SK-N-SH (cell line): Measurements from ENCODE around the gene RPL35A. TPM values are rescaled to one million over a fixed set of nuclear protein-coding genes. Genes with fewer than 3 reads are reported as not detected.

ENCODE experiments used
- CTCF ChIA-PET: fragments of 300-600, 350-600 bp; formaldehyde crosslinking; extraction: SDS; loops from one replicate; lab custom pipeline; 2021; lab: Yijun Ruan, JAX
- POLR2A ChIA-PET: fragments of 350-600 bp; sonication (Branson Sonifier 250); formaldehyde crosslinking; extraction: SDS; loops from one replicate; lab custom pipeline; 2020; ENCODE audit warnings: antibody characterized with exemption, inconsistent platforms; lab: Yijun Ruan, JAX
- DNase-seq: peaks from one replicate; pipeline ENCODE4 v3.0.0; 2012
- H2AFZ ChIP-seq: fragments of 200-600 bp; sonication (generic); 2 replicates; pipeline ENCODE4 v1.8.1; 2016; ENCODE audit warnings: antibody characterized with exemption, mild to moderate bottlenecking, low read depth
- H3F3A ChIP-seq: fragments of 200-600 bp; sonication (generic); replicated peaks from 2 replicates; pipeline ENCODE3; 2016; ENCODE audit warnings: antibody characterized with exemption, mild to moderate bottlenecking; ENCODE audit not compliant: insufficient read depth
- H3K27ac ChIP-seq, 2 experiments: fragments of 200-500 bp in 1 of 2; fragments of 200-600 bp in 1 of 2; sonication (Bioruptor generic) in 1 of 2; sonication (generic), shearing (Covaris generic) in 1 of 2; 2 replicates each; pipeline versions ENCODE4 v1.5.1 to v1.6.1; 2014 to 2016; ENCODE audit warnings: low read depth in 2 of 2, inconsistent platforms in 1 of 2, low read length in 1 of 2, mild to moderate bottlenecking in 1 of 2, mixed read lengths in 1 of 2
- H3K27me3 ChIP-seq: fragments of 200-600 bp; sonication (generic), shearing (Covaris generic); 2 replicates; pipeline ENCODE4 v1.6.1; 2016; ENCODE audit warnings: mixed run types; ENCODE audit not compliant: insufficient read depth
- H3K36me3 ChIP-seq, 2 experiments: fragments of 200-500 bp in 1 of 2; fragments of 200-600 bp in 1 of 2; sonication (Bioruptor generic) in 1 of 2; sonication (generic) in 1 of 2; replicated peaks in 1 of 2; 2 replicates each; pipeline versions ENCODE3 to v1.5.1; 2014 to 2016; ENCODE audit warnings: low read length in 1 of 2, mild to moderate bottlenecking in 1 of 2; ENCODE audit not compliant: insufficient read depth in 2 of 2, control insufficient read depth in 1 of 2
- H3K4me1 ChIP-seq, 2 experiments: fragments of 200-500 bp in 1 of 2; fragments of 200-600 bp in 1 of 2; sonication (Bioruptor generic) in 1 of 2; sonication (generic), shearing (Covaris generic) in 1 of 2; 2 replicates each; pipeline versions ENCODE4 v1.5.1 to v1.6.1; 2014 to 2016; ENCODE audit warnings: low read depth in 1 of 2, low read length in 1 of 2, mixed run types in 1 of 2; ENCODE audit not compliant: insufficient read depth in 2 of 2, control insufficient read depth in 1 of 2
- H3K4me2 ChIP-seq: fragments of 200-600 bp; sonication (generic), shearing (Covaris generic); 2 replicates; pipeline ENCODE4 v1.6.1; 2017; ENCODE audit warnings: mixed run types
- H3K4me3 ChIP-seq, 2 experiments: fragments of 200-500 bp in 1 of 2; fragments of 200-600 bp in 1 of 2; sonication (Bioruptor generic) in 1 of 2; sonication (generic), shearing (Covaris generic) in 1 of 2; 2 replicates each; pipeline versions ENCODE4 v1.5.1 to v1.8.1; 2014 to 2016; ENCODE audit warnings: low read depth in 2 of 2, inconsistent platforms in 1 of 2, low read length in 1 of 2, mild to moderate bottlenecking in 1 of 2, mixed read lengths in 1 of 2, moderate library complexity in 1 of 2
- H3K79me2 ChIP-seq: fragments of 200-600 bp; sonication (generic); 2 replicates; pipeline ENCODE4 v1.8.1; 2017; ENCODE audit warnings: mild to moderate bottlenecking; ENCODE audit not compliant: insufficient read depth
- H3K9ac ChIP-seq: fragments of 200-600 bp; sonication (generic); 2 replicates; pipeline ENCODE4 v1.6.1; 2017; ENCODE audit warnings: mixed run types
- H3K9me2 ChIP-seq: fragments of 200-600 bp; sonication (generic); 2 replicates; pipeline ENCODE4 v1.6.1; 2017; ENCODE audit warnings: mixed run types
- H3K9me3 ChIP-seq: fragments of 200-600 bp; sonication (generic); 2 replicates; pipeline ENCODE4 v1.6.1; 2017; ENCODE audit warnings: mixed run types, mild to moderate bottlenecking, moderate library complexity
- H4K20me1 ChIP-seq: fragments of 200-600 bp; sonication (generic); 2 replicates; pipeline ENCODE4 v1.6.1; 2017; ENCODE audit warnings: mild to moderate bottlenecking, mixed run types; ENCODE audit not compliant: insufficient read depth
- ELF1 ChIP-seq: IDR thresholded peaks from 2 replicates; pipeline ENCODE4 v1.4.0; 2012
- EP300 ChIP-seq, 2 experiments: IDR thresholded peaks; 2 replicates each; pipeline versions ENCODE4 v1.4.0 to v1.6.1; 2012; ENCODE audit warnings: borderline replicate concordance in 1 of 2, low read depth in 1 of 2, low read length in 1 of 2
- JUND ChIP-seq: IDR thresholded peaks from 2 replicates; pipeline ENCODE4 v1.4.0; 2012
- MAX ChIP-seq: IDR thresholded peaks from 2 replicates; pipeline ENCODE4 v1.4.0; 2012; ENCODE audit warnings: low read depth
- MEF2A ChIP-seq: IDR thresholded peaks from 2 replicates; pipeline ENCODE4 v1.4.0; 2012; ENCODE audit warnings: low read depth, borderline replicate concordance
- MXI1 ChIP-seq: IDR thresholded peaks from 2 replicates; pipeline ENCODE4 v1.6.1; 2012; ENCODE audit warnings: mild to moderate bottlenecking, low read depth, low read length, improper control_type of control experiment
- NFIC ChIP-seq: IDR thresholded peaks from 2 replicates; pipeline ENCODE4 v1.4.0; 2012; ENCODE audit warnings: borderline replicate concordance
- REST ChIP-seq: IDR thresholded peaks from 2 replicates; pipeline ENCODE4 v1.6.1; 2012; ENCODE audit warnings: mild to moderate bottlenecking, low read depth, low read length, moderate library complexity
- SMC3 ChIP-seq: IDR thresholded peaks from 2 replicates; pipeline ENCODE4 v1.6.1; 2012; ENCODE audit warnings: low read depth, low read length, improper control_type of control experiment
- TCF12 ChIP-seq: IDR thresholded peaks from 2 replicates; pipeline ENCODE4 v1.4.0; 2012
- USF2 ChIP-seq: fragments of 150-350 bp; IDR thresholded peaks from 2 replicates; pipeline ENCODE4 v1.6.1; 2017; ENCODE audit warnings: antibody characterized with exemption, low read length, low read depth, borderline replicate concordance
- WGBS: methylation state at CpG from one replicate; pipeline ENCODE4 v1.1.6; 2017; ENCODE audit warnings: low lambda C conversion rate; 5-methylcytosine and 5-hydroxymethylcytosine counted together
- polyA plus RNA-seq, 3 experiments: library from polyadenylated mRNA; depleted of rRNA; stranded (reverse); fragments of >200 nt; gene quantifications; 2 replicates each; pipeline ENCODE4 v1.2.3, GENCODE V29; 2012

RPL35A gene
- polyA plus RNA-seq, 1 of the 3 experiments (the other 2 are of a cell fraction) = 875 TPM

GRCh38 chr3:197960694-197961581 lies 10.9 kb downstream of the RPL35A start:
- DNase-seq = no peak
- H3F3A ChIP-seq = peaks cover 22% of the 10 kb centered on the region
- peak overlapping the region in 1 of 2 experiments; percentile 76; a peak in 2 of 4 replicates for H3K27ac ChIP-seq
- CTCF ChIA-PET = interaction anchor here (1.5 kb wide), 1 partner anchor 15 kb away, joined by 4 read pairs; no protein-coding TSS in a partner anchor
- TF ChIP-seq MXI1 (no peak), JUND (no peak), USF2 (no peak), TCF12 (no peak)
- TF ChIP-seq, all 33 proteins: peak for 0
- 17% methylated on average over 18 of the region's 23 CpGs for WGBS
- Histone ChIP-seq H3K4me2 (peak overlapping the region; percentile 80), H3K9ac (peak overlapping the region; percentile 70), H2AFZ (peak overlapping the region; percentile 85), H4K20me1 (no peaks in the 10 kb centered on the region), H3K36me3 (peaks cover 4 to 10% of the 10 kb centered on the region in 2 experiments), H3K27me3 (no peaks in the 10 kb centered on the region), H3K79me2 (no peaks in the 10 kb centered on the region), H3K4me1 (peaks cover 7 to 8% of the 10 kb centered on the region in 2 experiments; a peak in 2 of 4 replicates), H3K4me3 (peak overlapping the region; percentile 73 to 75), H3K9me2 (no peaks in the 10 kb centered on the region), H3K9me3 (no peaks in the 10 kb centered on the region)
- POLR2A ChIA-PET = no interaction called here

GRCh38 chr3:197961582-197961945 lies 11.6 kb downstream of the RPL35A start:
- Histone ChIP-seq H3K79me2 (no peaks in the 10 kb centered on the region), H3K4me2 (peak overlapping the region; percentile 80; the same call in 1 of the 2 replicates), H3F3A (peaks cover 16% of the 10 kb centered on the region), H3K9me2 (no peaks in the 10 kb centered on the region), H3K9ac (no peak overlapping the region), H3K4me1 (peaks cover 7 to 8% of the 10 kb centered on the region in 2 experiments; a peak in 2 of 4 replicates), H3K36me3 (peaks cover 3 to 4% of the 10 kb centered on the region in 2 experiments), H3K27ac (no peak overlapping the region), H3K4me3 (no peak overlapping the region; a peak in 1 of 4 replicates), H2AFZ (no peak overlapping the region), H3K9me3 (no peaks in the 10 kb centered on the region), H4K20me1 (no peaks in the 10 kb centered on the region), H3K27me3 (no peaks in the 10 kb centered on the region)
- POLR2A ChIA-PET = no interaction called here
- 92% methylated on average over 9 of the region's 9 CpGs for WGBS
- CTCF ChIA-PET = interaction anchor here (1.2 to 1.5 kb wide), 2 partner anchors 15 to 71 kb away, joined by 3 to 4 read pairs; no protein-coding TSS in a partner anchor
- TF ChIP-seq NFIC = no peak
- no peak for TF ChIP-seq REST
- no peak for TF ChIP-seq EP300 (IDR thresholded peaks at IDR 0.05; ENCODE audit: borderline replicate concordance in 1 of 2, low read depth in 1 of 2, low read length in 1 of 2)
- TF ChIP-seq ELF1 = no peak
- TF ChIP-seq MEF2A = no peak
- no peak for TF ChIP-seq MAX
- TF ChIP-seq SMC3 = no peak
- TF ChIP-seq JUND = no peak
- no peak for DNase-seq
